ENCODE results near the gene HIPK2. TPM values are rescaled to one million over a fixed set of nuclear protein-coding genes. Genes with fewer than 3 reads are reported as not detected.

Gene HIPK2
- total RNA-seq, 1 donor from 2014 or later: 5.8 TPM

GRCh38 chr7:139750459-139751095 lies 27.2 kb downstream of the HIPK2 start:
- no peak for TF ChIP-seq CTCF (IDR thresholded peaks at IDR 0.05; ENCODE audit: insufficient read depth, low read length, severe bottlenecking)
- Histone ChIP-seq H3K4me3 (ENCODE audit: low read depth, low read length) (no peak overlapping the region), H3K36me3 (ENCODE audit: control insufficient read depth, insufficient read depth, low read length) (peaks cover 3% of the 10 kb centered on the region), H3K27me3 (ENCODE audit: control insufficient read depth, insufficient read depth, low read length) (no peaks in the 10 kb centered on the region)
- no peak for DNase-seq (ENCODE audit: low read depth)
- FAIRE-seq: no peak

GRCh38 chr7:139749545-139749944 lies 28.3 kb downstream of the HIPK2 start:
- no peak for FAIRE-seq
- no peak overlapping the region for H3K4me3 ChIP-seq (ENCODE audit: low read depth, low read length)
- no peaks in the 10 kb centered on the region for H3K27me3 ChIP-seq (ENCODE audit: control insufficient read depth, insufficient read depth, low read length)
- no peak for DNase-seq (ENCODE audit: low read depth)
- H3K36me3 ChIP-seq (ENCODE audit: control insufficient read depth, insufficient read depth, low read length): peaks cover 3% of the 10 kb centered on the region
- no peak for TF ChIP-seq CTCF (IDR thresholded peaks at IDR 0.05; ENCODE audit: insufficient read depth, low read length, severe bottlenecking)

GRCh38 chr7:139748941-139749340 lies 28.9 kb downstream of the HIPK2 start:
- no peak for TF ChIP-seq CTCF (IDR thresholded peaks at IDR 0.05; ENCODE audit: insufficient read depth, low read length, severe bottlenecking)
- Histone ChIP-seq H3K36me3 (ENCODE audit: control insufficient read depth, insufficient read depth, low read length) (peaks cover 3% of the 10 kb centered on the region), H3K4me3 (ENCODE audit: low read depth, low read length) (no peak overlapping the region), H3K27me3 (ENCODE audit: control insufficient read depth, insufficient read depth, low read length) (no peaks in the 10 kb centered on the region)
- FAIRE-seq: no peak
- no peak for DNase-seq (ENCODE audit: low read depth)

GRCh38 chr7:139748373-139748765 lies 29.4 kb downstream of the HIPK2 start:
- H3K4me3 ChIP-seq (ENCODE audit: low read depth, low read length): no peak overlapping the region
- H3K36me3 ChIP-seq (ENCODE audit: control insufficient read depth, insufficient read depth, low read length): peaks cover 3% of the 10 kb centered on the region
- FAIRE-seq (no peak), DNase-seq (ENCODE audit: low read depth) (no peak)
- H3K27me3 ChIP-seq (ENCODE audit: control insufficient read depth, insufficient read depth, low read length): no peaks in the 10 kb centered on the region
- TF ChIP-seq CTCF (IDR thresholded peaks at IDR 0.05; ENCODE audit: insufficient read depth, low read length, severe bottlenecking): no peak

- DNase-seq (ENCODE audit: low read depth) (no peak), FAIRE-seq (no peak)
- Histone ChIP-seq H3K36me3 (ENCODE audit: control insufficient read depth, insufficient read depth, low read length) (peaks cover 3% of the 10 kb centered on the region), H3K4me3 (ENCODE audit: low read depth, low read length) (no peak overlapping the region), H3K27me3 (ENCODE audit: control insufficient read depth, insufficient read depth, low read length) (no peaks in the 10 kb centered on the region)
- TF ChIP-seq CTCF (IDR thresholded peaks at IDR 0.05; ENCODE audit: insufficient read depth, low read length, severe bottlenecking): no peak
Observed at GRCh38 chr7:139747662-139748372, 30.0 kb downstream of the HIPK2 start.

Data from bronchial epithelial cell (primary cell).